Activated CD8-positive, alpha-beta memory T cell treated with anti-CD3 and anti-CD28 coated beads for 24 hours (primary cell): Measurements from ENCODE around the gene ATG9B.
"Not testable (repeated sequence)": the region's sequence is repeated elsewhere in the genome, so short reads cannot be mapped to it uniquely, and the experiment has no call there.

Source experiments
- DNase-seq: peaks from one replicate; pipeline ENCODE4 v3.0.0-alpha.2; 2020

ATG9B gene

DNA sequence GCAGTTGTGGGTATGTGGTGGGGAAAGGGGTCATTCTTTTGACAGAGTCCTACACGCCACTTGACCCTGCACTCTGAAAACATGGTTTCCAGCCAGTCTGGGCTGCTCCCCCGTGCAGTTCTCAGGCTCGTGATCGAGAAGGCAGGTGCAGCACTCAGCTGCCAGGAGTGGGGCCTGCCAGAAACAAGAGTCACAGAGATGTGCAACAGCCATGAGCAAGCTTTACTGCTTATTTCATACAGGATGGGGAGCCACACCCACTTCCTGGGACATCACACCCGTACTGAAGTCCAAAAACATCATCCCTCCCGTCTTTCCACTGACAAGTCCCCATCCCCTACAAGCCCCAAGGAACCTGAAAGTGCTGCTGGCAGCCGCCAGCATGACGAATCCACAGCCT, 9.3 kb downstream of the ATG9B start:
- DNase-seq = no peak

DNA sequence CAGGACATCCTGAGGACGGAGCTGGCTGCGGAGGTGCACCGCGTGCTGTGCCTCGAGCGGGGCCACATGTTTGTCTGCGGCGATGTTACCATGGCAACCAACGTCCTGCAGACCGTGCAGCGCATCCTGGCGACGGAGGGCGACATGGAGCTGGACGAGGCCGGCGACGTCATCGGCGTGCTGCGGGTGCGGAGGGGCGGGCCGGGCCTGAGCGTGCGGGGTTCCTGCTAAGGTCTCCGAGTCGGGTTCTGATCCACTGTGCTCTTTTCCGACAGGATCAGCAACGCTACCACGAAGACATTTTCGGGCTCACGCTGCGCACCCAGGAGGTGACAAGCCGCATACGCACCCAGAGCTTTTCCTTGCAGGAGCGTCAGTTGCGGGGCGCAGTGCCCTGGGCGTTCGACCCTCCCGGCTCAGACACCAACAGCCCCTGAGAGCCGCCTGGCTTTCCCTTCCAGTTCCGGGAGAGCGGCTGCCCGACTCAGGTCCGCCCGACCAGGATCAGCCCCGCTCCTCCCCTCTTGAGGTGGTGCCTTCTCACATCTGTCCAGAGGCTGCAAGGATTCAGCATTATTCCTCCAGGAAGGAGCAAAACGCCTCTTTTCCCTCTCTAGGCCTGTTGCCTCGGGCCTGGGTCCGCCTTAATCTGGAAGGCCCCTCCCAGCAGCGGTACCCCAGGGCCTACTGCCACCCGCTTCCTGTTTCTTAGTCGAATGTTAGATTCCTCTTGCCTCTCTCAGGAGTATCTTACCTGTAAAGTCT, 10.4 kb downstream of the ATG9B start:
- DNase-seq = peak; percentile 87

DNA sequence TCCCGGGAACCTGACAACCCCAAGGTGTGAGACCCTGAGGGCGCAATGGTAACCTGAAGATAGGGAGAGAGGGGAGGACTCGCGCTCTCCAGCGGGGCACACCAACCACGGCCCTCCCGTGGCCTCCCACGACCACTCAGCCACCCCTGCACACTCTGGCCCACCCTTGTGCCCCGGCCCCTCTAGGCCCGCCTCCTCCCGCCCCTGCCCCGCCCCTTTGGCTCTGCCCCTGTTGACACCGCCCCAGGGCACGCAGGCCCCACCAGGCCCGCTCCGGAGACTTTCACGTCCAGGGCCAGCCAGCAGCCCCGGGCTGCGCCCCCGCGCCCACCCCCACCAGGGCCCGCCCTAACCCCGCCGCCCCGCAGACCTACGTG, 10.9 kb downstream of the ATG9B start:
- no peak for DNase-seq

DNA sequence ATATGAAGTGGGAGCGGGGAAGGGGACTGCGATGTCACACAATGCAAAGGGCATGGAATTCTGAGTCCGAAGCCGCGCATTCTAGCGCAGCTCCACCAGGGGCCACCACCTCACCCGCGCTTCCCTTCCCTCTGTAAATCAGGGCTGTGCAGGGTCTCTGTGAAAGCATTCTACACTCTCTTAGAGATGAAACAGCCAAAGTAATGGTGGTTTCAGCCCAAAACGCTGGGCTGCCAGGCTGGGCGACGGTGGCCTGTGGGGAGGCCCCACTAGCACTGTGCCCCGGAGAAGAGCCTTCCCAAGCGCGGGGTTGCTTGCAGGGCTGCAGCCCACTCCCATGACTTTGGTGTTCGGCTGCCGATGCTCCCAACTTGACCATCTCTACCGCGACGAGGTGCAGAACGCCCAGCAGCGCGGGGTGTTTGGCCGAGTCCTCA, 11.4 kb downstream of the ATG9B start:
- no peak for DNase-seq

DNA sequence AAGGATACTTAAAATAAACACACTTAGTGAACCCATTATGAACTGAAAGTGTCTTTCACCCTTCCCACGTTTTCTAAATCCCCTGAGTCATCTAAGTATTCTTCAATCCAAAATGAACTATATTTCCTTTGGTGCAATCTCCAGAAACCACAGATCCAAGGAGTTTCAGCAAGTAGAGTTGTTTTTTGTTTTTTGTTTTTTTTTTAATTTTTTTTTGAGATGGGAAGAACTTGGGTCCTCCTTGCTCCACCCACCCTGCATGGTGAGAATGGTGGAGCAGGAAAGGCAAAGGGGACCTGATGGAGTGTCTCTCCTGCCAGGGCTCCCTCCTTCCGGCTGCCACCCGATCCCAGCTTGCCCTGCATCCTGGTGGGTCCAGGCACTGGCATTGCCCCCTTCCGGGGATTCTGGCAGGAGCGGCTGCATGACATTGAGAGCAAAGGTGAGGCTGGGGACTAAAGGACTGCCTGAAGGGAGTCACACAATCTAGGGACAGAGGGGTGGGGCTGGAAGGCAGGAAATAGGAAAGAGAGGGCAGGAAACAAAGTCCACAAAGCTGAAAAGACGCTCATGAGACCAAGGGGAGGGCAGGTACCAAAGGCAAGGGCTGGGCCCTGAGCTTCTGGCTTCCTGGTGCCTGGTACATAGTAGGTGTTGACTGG, 12.1 kb downstream of the ATG9B start:
- DNase-seq = no peak

DNA sequence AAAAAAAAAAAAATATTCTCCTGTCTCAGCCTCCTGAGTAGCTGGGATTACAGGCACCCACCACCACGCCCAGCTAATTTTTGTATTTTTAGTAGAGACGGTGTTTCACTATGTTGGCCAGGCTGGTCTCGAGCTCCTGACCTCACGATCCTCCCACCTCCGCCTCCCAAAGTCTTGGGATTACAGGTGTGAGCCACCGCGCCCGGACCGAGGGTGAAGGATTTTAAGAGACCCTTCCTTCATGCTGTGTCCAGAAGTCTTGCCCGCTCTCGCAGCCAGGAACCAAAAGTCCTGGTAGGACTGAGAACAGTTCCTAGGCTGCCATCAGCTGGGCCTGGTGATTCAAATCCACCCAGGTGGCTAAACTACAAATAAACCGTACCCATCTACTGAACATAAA, 12.7 kb downstream of the ATG9B start:
- not testable (repeated sequence) for DNase-seq

DNA sequence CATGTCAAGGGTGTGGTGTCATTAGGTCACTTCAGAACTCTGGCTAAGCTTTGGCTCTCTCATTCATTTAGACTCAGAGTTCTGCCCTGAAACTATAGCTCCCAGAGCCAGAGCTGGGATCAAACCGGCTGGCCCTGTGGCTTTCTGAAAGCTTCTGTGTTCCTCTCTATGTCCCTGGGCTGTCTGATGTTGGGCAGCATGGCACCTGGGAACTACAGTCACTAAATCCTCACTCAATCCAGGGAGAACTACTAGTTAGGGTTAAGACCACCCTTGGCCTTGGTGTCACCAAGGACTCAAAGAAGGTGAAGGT, 13.2 kb downstream of the ATG9B start:
- no peak for DNase-seq

DNA sequence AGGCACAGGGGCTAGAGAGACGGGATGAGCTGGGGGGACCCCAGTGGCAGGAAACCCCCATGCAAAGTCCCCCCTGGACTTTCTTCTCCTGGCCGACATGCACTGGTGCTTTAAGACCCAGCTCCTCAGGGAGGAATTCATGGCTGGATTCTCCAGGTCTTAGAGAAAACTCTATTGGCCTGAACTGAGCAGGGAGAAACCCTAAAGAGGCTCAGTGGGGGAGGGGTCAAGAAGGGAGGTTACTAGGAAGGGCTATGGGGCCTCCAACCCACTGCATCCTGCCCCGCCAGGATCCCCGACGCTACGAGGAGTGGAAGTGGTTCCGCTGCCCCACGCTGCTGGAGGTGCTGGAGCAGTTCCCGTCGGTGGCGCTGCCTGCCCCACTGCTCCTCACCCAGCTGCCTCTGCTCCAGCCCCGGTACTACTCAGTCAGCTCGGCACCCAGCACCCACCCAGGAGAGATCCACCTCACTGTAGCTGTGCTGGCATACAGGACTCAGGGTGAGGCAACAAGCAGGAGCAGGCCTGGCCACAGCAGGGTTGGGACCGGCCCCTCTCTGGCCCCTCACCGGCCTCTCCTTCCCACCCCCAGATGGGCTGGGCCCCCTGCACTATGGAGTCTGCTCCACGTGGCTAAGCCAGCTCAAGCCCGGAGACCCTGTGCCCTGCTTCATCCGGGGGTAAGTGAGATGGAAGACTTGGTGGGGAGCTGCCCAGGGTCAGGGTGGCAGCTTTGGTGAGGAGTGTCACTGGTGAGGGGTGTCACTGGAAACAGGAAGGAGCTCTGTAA, 13.8 kb downstream of the ATG9B start:
- no peak for DNase-seq

DNA sequence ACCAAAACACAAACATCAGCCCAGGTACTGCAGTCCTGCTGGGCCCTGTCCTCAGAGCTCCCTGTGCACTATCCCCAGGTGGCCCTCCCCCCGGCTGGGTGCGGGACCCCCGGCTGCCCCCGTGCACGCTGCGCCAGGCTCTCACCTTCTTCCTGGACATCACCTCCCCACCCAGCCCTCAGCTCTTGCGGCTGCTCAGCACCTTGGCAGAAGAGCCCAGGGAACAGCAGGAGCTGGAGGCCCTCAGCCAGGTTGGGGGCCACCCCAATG, 14.3 kb downstream of the ATG9B start:
- DNase-seq = no peak

DNA sequence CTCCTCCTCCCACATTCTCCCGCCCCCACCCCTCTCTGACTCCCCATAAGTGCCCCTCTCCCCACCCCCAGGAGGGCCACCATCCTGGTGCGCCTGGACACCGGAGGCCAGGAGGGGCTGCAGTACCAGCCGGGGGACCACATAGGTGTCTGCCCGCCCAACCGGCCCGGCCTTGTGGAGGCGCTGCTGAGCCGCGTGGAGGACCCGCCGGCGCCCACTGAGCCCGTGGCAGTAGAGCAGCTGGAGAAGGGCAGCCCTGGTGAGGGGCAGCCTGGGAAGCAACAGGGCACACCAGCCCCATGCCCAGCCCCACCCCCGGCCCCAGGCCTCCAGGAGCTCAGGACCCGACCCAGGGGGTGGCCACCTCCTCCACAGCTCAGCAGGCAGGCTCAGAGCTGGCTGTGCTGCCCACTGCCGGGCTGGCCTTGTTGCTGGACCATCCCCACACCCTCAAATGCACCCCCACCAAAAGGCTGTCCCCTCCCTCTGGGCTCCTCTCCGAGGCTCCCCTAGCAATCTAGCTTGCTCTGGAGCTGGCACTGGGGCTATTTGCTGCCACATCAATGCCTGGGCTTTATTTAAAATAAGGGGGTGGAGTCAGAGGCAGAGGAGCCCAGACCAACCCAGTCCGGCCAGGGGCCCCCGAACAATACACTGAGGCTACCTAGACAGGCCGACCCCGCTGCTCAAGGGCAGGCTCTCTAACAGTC, 14.8 kb downstream of the ATG9B start:
- no peak for DNase-seq

DNA sequence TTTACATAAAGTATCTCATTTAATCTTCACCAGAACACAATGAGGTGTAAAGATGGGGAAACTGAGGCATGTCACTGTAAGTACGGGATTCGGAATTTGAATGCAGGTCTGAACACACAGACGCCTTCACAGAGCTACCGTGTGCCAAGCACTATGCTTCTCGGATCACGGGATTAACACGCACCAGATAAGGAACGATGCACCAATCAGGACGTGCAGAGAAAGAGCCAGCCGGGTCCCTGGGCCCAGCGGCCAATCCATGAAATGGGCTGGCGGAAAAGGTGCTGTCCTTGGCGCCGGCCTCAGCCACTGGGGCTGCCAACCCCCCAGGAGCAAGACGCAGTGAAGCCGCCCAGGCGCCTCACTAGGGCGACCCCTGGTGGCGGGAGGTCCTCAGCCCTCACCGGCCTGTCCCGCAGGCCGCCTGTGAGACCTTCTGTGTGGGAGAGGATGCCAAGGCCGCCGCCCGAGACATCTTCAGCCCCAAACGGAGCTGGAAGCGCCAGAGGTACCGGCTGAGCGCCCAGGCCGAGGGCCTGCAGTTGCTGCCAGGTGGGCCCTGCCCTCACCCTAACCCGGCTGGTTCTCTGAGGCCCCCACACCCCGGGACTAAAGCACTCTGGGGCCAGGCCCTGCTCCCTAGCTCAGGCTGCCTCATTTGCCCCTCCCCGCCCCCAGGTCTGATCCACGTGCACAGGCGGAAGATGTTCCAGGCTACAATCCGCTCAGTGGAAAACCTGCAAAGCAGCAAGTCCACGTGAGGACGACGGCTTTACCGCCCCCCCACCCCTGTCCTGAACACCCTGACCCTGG, 15.6 kb downstream of the ATG9B start:
- DNase-seq = peak; percentile 93

DNA sequence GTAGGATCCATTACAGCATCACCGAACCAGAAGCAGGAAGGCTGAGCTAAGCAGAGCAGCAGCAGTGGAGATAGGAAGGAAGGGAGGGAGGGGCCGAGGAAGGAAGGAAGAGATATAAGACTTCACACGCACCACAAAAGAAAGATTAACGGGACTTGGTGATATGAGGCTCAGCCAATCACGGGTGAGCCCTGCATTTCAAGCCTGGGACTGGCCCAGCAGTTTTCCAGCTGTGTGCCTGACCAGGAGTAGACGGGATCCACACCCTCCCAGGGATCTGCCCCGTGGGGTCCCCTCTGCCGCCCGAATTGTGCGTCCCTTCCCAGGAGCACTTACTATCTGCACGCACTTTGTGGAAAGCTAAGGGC, 16.2 kb downstream of the ATG9B start:
- DNase-seq = no peak

DNA sequence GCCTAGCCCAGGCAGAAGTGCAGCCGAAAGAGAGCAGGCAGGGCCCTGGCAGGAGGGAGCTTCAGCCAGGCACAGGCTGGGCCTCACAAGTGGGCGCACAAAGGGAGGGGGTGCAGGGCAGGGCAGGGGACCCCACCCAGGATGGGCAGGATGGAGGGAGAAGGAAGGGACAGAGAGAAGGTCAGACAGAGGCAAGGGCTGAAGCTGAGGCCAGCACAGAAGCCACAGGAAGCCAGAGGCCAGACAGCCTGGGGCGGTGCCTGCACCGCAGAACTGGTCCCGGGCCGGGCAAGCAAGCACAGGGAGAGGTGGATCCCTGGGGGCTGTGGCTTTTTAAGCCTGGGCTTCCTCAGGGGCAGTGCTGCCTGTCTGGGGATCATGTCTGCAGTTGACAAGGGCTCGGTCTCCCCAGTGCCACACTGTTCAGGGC, 16.8 kb downstream of the ATG9B start:
- DNase-seq = no peak

DNA sequence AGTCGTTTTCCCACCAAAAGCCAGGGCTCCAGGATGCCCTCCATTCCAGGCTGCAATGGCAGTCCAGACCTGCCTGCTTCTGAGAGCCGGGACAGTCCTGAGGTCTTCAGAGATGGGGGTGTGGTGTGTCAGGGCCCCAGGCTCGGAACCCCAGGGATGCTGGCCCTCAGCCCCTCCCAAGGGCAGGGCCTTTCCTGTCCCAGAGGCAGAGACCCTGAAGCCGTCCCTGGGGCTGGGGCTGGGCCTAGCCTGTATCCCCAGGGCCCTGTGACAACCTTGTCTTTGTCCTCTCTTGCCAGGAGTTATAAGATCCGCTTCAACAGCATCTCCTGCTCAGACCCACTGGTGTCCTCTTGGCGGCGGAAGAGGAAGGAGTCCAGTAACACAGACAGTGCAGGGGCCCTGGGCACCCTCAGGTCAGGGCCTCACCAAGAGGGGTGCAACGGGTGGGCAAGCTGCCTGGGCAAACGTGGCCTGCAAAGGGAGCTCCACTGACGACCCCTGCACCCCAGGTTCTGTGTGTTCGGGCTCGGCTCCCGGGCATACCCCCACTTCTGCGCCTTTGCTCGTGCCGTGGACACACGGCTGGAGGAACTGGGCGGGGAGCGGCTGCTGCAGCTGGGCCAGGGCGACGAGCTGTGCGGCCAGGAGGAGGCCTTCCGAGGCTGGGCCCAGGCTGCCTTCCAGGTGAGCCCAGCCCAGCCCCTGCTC, 17.5 kb downstream of the ATG9B start:
- DNase-seq = no peak

DNA sequence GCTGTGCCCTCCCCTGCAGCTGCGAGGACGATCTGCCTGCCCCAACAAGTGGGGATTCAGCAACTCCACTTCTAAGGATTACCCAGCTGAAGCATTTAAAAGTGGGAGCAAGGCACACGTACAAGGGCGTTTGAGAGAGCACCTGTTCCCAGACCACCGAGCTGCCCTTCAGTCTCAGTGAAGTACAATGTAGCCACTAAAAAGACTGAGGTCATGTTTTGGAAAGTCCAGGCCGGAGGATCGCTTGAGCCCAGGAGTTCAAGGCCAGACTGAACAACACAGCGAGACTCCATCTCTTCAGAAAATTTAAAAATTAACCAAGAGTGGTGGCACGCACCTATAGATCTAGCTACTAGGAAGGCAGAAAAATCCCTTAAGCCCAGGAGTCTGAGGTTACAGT, 18.7 kb downstream of the ATG9B start:
- no peak for DNase-seq

DNA sequence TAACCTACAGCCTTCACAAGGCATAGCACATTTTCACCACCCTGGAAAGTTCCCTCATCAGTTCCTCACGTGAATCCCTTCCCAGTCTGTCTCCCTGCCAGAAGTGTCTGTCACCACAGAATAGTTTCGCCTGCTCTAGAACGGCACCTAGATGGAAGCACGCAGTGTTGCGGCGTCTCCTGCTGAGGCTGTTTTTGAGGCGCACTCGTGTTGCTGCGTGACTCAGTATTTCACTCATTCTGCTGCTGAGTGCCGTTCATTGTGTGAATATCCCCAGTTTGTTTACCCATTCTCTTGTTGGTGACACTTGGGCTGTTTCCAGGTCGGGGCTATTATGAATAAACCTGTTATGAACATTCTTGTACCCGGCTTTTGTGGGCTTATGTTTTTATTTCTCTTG, 20.7 kb downstream of the ATG9B start:
- DNase-seq = no peak

DNA sequence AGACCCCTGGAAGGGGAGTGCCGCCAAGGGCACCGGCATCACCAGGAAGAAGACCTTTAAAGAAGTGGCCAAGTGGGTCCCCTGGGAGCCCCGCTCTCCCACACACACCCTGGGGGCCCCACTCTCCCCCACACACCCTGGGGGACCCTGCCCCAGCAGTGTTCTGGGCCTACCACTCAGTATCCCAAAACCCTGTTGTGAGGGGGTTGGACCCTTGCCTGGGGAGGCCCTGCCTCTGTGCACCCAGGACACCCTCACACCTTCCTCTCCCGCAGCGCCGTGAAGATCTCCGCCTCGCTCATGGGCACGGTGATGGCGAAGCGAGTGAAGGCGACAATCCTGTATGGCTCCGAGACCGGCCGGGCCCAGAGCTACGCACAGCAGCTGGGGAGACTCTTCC, 22.7 kb downstream of the ATG9B start:
- DNase-seq = no peak

DNA sequence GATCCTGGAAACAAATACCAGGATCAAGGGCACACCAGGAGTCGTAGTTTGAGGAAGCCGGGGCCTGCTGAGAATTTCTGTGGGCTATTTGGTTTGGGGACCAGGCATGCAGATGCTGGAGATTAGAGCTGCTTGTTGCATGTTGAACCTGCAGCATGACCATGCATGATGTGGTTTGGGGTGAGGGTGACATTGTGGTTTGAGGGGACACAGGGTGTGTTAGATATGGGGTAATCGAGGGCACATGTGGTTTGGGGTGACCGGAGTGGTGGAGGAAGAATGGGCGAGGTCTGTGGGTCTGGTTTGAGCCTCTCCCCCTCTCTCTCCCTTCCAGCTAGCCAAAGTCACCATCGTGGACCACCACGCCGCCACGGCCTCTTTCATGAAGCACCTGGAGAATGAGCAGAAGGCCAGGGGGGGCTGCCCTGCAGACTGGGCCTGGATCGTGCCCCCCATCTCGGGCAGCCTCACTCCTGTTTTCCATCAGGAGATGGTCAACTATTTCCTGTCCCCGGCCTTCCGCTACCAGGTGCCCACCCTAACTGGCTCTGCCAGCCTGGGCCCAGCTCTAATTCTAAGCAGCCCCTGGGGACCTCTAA, 23.3 kb downstream of the ATG9B start:
- no peak for DNase-seq

DNA sequence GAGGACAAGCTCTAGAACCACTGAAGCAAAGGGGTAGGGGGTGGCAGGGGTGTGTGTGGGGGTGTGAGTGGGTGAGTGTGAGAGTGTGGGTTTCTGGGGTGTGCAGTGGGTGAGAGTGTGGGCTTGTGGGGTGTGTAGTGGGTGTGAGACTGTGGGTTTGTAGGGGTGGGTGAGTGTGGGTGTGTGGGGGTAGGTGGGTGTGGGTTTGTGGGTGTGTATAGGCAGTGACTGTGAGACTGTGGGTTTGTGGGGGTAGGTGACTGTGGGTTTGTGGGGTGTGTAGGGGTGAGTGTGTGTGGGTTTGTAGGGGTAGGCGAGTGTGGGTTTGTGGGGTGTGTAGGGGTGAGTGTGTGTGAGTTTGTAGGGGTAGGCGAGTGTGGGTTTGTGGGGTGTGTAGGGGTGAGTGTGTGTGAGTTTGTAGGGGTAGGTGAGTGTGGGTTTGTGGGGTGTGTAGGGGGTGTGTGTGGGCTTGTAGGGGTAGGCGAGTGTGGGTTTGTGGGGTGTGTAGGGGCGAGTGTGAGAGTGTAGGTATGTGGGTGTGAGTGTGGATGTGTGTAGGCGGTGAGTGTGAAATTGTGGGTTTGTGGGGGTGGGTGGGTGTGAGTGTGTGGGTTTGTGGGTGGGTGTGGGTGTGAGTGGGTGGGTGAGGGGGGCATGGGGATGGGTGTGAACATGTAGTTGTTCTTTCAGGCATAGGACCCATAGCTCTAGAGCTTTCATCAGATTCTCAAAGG, 24.6 kb downstream of the ATG9B start:
- no peak for DNase-seq

DNA sequence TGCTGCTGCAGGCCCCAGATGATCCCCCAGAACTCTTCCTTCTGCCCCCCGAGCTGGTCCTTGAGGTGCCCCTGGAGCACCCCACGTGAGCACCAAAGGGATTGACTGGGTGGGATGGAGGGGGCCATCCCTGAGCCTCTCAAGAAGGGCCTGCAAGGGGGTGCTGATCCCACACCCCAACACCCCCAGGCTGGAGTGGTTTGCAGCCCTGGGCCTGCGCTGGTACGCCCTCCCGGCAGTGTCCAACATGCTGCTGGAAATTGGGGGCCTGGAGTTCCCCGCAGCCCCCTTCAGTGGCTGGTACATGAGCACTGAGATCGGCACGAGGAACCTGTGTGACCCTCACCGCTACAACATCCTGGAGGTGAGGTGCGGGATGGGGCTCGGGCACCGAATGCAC, 25.3 kb downstream of the ATG9B start:
- DNase-seq = no peak

DNA sequence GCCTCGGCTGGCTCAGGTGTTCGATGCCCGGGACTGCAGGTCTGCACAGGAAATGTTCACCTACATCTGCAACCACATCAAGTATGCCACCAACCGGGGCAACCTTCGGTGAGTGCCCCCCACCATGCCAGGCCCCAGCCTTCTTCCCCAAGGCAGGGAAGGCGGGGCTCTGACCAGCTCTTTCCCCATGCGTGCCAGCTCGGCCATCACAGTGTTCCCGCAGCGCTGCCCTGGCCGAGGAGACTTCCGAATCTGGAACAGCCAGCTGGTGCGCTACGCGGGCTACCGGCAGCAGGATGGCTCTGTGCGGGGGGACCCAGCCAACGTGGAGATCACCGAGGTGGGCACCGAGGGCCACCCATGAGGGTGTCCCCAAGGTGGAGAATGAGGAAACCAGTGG, 26.0 kb downstream of the ATG9B start:
- DNase-seq = no peak
